NCI-H1092 treated with DMSO at 0.1 percent for 48 hours (cell line): ENCODE data around the gene SAFB.
"Not testable (repeated sequence)": the region's sequence is repeated elsewhere in the genome, so short reads cannot be mapped to it uniquely, and the experiment has no call there.

Experiments used
- DNase-seq: peaks from one replicate; lab custom pipeline; 2025; lab: John Stamatoyannopoulos, UW

SAFB gene

DNA sequence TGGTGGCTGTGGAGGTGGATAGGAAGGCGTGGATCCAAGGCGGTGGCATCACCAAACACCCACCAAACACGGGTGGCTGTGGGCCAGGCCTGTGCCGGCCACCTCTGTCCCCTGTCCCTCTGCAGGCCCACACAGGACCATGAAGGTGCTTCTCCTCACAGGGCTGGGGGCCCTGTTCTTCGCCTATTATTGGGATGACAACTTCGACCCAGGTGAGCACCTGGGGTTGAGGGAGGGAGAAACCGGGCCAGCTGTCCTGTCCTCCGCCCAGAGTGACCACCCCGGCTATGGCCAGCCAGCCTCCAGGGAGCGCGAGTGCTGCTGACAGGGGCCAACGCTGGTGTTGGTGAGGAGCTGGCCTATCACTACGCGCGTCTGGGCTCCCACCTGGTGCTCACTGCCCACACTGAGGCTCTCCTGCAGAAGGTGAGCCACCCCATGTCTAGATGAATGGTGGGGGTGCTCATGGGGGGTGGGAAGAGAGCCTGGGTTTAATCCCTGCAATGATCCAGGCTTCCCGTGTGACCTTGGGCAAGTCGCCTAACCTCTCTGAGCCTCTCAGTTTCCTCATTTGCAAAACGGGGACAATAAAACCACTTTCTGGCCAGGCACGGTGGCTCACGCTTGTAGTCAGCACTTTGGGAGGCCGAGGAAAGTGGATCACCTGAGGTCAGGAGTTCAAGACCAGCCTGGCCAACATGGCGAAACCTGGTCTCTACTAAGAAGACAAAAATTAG, 62.0 kb downstream of the SAFB start:
- DNase-seq = no peak

DNA sequence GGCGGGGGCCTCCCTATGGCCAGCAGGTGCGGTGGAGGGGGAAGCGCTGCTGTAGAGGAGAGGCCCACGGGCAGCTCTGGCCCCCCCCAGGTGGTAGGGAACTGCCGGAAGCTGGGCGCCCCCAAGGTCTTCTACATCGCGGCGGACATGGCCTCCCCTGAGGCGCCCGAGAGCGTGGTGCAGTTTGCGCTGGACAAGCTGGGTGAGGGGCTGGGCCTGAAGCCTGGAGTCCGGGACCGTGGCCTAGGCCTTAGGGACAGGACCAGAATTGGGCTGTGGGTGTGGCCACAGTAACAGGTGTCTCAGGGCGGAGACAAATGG, 63.4 kb downstream of the SAFB start:
- DNase-seq = no peak

DNA sequence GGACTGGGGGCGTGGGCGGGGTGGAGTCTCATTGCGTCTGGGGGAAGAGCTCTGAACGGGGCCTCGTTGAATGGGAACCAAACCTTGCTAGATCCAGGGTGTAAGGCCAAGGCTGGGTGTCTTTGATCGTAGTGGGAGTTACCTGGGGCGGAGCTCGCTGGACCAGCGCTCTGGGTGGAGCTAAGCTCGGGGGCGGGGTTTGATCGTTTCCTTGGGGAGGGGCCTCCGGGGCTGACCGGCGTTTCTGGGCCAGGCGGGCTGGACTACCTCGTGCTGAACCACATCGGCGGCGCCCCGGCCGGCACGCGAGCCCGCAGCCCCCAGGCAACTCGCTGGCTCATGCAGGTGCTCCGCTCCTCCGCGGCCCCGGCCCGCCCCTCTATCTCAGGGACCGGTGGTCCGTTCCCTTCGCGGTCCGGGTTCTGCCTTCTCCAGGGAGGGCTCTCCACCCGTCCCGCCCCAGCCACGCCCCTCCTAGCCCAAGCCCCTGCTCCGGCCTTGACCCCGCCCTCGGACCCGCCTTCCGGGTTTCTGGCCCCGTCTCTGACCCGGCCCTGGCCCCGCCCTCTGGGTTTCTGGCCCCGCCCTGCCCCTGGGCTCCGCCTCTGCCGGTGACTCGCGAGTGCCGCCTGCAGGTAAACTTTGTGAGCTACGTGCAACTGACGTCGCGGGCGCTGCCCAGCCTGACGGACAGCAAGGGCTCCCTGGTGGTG, 63.9 kb downstream of the SAFB start:
- DNase-seq = peak; percentile 91

DNA sequence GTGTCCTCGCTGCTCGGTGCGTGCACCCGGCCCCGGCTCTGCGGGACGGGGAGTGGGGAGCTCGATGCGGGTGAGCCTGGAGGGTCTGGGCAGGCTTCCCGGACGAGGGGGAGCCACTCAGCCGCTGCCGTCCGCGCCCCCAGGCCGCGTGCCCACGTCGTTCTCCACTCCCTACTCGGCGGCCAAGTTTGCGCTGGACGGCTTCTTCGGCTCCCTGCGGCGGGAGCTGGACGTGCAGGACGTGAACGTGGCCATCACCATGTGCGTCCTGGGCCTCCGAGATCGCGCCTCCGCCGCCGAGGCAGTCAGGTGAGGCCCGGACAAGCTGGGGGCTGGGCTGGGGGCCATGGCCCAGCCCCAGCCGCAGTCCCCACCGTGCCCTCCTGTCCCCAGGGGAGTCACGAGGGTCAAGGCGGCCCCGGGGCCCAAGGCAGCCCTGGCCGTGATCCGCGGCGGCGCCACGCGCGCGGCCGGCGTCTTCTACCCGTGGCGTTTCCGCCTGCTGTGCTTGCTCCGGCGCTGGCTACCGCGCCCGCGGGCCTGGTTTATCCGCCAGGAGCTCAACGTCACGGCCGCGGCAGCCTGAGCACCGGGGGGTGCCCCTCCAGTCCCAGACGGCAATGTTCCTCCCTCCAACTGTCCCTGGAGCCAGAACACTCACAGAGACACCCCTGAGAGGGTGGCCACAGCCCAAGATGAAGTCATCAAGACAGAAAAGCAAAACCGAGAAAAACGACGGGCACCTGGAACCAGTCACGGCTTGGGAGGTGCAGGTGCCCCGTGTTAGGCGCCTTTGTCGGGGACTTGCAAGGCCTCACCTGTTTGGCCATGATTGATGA, 64.7 kb downstream of the SAFB start:
- DNase-seq = no peak

DNA sequence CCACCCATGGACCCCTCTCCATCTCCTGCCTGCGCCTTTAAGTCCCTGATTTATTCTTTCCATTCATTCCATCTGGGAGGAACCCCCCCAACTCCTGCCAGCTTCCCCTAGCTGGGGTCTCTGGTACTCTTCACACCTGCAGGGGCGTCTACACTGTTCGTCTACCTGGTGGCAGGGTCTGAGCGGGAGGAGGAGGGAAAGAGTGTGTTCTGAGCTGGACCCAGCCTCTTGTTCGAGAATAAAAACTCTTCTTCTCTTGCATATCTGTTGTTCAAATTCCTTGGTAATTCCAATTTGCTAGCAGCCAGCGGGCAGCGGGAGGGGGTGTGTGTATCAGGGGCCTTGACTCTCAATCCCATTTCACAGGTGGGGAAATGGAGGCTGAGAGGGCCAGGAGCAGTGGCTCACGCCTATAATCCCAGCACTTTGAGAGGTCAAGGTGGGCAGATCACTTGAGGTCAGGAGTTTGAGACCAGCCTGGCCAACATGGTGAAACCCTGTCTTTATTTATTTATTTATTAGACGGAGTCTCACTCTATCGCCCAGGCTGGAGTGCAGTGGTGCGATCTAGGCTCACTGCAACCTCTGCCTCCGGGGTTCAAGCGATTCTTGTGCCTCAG, 65.5 kb downstream of the SAFB start:
- not testable (repeated sequence) for DNase-seq

DNA sequence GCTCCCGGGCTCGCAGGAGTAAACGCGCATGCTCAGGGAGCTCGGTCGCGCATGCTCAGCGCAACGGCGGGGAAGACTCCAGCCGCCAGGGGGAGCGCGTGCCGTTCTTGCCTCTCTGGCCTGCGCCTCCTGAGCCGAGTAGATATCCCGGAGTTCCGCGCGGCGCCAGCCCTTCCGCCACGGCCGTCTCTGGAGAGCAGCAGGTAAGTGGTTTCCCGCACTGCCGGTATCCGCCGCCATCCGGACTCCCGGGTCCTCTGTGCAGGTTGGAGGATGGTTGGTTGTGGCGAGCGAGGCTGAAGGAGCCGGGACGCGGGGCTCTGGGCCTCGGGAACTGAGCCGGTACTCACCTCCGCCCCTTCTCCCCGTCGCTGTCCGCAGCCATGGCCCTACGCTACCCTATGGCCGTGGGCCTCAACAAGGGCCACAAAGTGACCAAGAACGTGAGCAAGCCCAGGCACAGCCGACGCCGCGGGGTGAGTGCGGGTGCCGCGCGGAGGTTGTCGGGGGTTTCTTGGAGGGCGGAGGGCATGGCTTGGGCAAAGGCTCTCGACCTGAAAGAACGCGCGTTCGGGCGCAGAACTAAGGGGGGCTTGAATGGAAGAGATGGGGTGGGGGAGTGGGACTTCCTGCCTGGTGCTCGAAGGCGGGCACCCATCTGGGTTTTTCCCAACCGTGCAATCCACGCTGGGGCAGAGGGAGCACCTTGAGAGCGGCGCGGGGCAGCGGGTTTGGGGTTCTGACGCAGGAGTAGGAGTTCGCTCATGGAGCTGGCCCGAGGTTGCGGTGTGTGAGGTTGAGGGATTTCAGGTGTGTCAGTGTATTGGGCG, 67.5 kb downstream of the SAFB start, which contains the start of gene RPL36:
RPL36 (plus strand) TSS at position 171 of the 830 bp plus-strand sequence; CDS start at position 384, 213 bp downstream.
- DNase-seq = peak; percentile 96

DNA sequence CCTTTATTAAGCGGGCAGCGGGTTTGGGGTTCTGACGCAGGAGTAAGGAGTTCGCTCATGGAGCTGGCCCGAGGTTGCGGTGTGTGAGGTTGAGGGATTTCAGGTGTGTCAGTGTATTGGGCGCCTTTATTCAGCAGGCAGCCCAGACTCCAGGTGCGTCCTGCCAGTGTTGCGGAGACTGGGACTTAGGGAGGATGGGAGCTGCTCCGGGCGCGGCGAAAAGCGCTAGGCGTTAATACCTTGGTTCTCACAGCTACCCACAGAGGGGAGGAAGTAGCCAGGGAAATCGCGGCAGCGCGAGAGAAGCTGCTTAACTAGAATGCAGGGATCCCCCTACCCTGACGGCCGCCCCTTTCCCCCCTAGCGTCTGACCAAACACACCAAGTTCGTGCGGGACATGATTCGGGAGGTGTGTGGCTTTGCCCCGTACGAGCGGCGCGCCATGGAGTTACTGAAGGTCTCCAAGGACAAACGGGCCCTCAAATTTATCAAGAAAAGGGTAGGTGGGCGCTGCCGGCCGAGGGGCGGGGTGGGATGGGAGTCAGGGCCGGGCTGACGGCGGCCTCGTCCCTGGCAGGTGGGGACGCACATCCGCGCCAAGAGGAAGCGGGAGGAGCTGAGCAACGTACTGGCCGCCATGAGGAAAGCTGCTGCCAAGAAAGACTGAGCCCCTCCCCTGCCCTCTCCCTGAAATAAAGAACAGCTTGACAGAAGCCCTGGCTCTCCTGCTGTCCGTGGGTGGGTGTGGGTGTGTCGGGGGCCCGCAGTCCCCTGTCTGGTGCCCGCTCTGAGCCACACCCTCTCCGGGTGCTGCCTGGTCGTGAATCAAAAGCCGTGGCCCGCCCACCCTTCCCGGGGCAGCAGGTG, 68.3 kb downstream of the SAFB start:
- peak; percentile 16 for DNase-seq

DNA sequence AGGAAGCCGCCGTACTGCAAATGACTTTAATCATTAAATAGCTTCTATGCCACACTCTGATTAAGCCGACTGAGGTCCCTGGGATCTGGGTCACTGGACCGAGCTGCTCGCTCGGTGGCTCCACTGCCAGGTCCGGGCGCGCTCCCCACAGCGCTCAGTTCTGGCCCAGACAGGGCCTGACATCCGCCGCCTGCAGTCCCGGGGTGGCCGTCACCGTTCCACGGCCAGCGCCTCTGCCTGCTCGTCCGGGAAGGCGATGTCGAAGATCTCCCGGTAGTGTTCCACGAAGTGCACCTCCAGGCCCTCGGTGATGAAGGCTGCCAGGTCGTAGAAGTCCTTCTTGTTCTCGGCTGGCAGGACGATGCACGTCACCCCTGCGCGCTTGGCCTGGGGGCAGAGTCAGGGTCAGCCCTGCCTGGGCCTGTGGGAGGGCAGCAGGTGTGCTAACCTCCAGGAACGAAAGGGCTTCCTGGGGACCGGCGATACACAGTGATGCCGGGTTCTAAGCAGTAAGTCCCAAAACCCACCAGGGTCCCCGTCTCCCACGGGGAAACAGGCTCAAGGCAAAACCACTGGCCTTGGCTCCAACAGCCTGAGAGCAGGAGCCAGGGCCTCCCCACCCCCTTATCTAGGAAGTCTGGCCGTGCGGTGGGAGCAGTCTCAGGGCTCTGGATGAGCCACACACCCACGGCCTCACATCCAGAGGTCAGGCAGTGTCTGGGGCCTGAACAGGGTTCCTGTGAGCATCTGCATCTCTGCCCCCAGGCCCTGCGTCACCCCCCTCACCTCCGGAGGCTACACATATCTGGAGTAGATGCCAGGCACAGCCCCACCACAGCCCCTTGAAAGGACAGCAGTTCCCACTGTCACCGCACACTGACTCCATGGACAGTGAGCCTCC, 69.2 kb downstream of the SAFB start:
- DNase-seq = no peak

DNA sequence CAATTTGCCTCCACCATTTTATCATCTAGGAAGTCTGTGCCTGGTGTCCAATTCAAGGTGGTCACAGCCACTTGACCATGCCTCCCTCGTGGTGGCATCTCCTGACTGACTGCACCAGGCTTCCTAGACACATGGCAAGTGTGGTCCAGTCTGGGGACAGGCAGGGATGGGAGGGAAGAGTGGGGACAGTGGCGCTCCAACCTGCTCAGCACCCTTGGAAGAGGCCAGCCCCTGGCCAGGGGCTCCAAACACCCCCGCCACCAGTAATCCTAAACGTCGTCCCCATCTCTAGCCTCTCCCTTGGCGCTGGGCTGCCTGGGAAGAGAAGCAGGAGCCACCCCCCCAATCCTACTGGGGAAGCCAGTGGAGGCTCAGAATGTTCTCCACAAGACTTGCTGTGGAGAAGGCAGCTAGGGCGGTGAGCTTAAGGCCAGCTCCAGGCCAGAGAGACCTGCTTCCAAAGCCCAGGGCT, 69.9 kb downstream of the SAFB start:
- DNase-seq = no peak

DNA sequence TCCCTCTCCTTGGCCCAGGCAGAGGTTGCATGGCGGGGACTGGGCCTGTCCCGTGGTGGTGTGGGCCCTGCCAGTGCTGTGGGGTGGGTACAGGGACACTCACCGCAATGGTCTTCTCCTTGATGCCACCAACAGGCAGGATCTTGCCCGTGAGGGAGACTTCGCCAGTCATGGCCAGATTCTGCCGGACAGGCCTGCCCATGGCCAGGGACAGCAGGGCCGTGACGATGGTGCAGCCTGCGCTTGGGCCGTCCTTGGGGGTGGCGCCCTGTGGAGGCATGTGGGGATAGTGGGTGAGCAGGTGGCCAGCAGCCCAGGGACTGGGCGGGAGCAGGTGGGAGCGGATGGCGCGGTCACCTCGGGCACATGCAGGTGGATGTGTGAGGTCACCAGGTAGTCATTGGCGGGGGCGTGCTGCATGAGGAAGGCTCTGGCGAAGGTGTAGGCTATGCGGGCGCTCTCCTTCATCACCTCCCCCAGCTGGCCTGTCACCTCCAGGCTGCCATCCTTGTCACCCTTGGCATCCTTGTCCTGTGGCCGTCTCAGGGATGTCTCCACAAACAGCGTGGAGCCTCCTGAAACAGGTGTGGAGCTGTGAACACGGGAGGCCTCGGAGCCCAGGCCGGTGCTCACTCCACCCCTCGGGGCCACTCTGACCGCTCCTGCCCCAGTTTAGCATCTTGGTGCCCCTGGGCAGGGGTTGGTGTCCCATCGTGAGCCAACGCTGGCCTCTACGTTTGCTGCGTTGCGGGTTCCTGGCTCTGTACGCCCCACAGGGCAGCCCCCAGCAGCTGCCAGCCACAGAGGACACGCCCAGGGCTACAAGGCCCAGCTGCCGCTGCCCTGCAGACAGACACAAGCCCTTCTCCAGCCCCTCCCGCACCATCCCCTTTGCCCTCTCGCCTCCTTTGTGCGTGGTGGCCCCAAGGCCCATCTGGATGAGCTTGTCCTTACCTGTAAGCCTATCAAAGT, 70.6 kb downstream of the SAFB start:
- no peak for DNase-seq

DNA sequence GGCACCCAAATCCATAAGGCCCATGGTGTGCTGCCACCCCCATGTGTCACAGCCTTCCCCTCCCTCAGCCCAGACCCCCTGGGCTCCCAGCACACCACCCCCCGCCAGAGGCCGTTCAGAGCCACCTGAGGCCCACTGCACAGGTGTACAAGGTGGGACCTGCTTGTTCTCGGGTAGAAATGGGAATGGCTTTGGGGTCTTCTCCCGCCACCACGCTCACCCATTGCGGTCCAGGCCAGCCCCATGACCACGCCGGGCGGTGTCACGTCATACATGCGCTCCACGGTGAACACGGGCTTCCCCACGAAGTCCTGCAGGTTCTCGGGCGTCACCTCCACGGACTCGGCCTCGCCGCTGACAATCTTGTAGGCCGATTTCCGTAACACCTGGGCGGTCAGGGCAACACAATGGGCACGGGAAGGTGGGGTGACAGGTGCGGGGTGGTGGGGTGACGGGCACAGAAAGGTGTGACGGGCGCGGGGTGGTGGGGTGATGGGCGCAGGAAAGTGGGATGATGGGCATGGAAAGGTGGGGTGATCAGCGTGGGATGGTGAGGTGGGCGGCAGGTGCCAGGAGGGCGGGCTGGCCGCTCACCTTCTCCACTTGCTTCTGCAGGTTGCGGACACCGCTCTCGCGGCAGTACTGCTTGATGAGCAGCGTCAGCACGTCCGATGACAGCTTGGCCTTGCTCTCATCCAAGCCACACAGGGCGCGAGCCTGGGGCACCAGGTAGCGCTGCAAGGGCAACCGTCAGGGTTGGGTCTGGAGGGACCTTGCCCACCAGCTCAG, 71.5 kb downstream of the SAFB start:
- DNase-seq = no peak

DNA sequence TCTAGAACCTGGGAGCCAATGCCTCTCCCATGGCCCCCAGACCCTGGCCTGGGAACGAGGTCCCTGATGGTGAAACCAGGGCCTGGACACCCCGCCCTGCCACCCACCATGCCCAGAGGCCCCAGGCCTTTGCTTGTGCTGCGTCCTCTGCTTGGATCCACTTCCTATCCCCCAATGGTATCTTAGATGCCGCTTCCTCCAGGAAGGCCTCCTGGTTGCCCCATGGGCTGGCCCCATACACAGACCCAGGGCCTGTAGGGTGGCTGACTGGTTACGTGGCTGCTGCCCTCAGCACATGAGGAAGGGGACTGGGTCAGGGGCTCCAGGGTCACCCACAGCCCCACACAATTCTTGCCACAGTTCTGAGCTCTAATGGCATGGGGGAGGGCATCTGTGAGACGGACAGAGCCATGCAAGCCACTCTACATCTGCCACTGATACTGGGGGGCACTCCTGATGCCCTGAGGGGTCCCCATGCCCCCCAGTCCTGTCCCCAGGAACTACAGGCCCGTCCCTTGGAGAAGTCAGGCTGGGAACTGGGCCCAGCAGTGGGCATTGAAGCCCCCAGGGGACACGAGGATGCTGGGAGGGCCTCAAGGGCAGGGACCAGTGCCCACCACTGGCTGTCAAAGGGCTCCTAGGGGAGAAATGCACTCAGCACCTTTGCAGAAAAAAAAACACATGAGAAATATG, 72.2 kb downstream of the SAFB start:
- DNase-seq = no peak

DNA sequence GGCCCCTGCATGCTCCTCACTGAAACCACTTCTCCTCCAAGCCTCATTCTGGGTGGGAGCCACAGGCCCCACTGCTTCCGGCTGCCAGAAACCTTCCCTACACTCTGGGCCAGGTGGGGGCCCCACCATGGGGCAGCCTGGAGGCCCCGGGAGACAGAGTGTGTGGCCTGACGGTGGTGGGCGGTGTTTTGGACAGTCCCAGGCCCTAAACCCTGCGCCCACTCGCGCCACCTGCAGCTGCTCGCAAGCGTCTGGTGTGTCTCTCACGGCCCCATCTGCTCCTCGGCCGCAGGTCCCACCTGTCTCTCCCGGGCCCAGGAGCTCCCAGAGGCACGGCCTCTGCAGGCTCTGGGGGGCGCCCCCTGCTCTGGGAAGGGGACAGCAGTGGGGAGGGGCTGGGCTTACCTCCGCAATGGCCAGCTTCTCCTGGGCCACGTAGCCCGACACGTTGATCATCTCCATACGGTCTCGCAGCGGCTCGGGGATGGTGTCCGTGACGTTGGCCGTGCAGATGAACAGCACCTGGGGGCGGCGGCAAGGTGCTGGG, 72.8 kb downstream of the SAFB start:
- no peak for DNase-seq

DNA sequence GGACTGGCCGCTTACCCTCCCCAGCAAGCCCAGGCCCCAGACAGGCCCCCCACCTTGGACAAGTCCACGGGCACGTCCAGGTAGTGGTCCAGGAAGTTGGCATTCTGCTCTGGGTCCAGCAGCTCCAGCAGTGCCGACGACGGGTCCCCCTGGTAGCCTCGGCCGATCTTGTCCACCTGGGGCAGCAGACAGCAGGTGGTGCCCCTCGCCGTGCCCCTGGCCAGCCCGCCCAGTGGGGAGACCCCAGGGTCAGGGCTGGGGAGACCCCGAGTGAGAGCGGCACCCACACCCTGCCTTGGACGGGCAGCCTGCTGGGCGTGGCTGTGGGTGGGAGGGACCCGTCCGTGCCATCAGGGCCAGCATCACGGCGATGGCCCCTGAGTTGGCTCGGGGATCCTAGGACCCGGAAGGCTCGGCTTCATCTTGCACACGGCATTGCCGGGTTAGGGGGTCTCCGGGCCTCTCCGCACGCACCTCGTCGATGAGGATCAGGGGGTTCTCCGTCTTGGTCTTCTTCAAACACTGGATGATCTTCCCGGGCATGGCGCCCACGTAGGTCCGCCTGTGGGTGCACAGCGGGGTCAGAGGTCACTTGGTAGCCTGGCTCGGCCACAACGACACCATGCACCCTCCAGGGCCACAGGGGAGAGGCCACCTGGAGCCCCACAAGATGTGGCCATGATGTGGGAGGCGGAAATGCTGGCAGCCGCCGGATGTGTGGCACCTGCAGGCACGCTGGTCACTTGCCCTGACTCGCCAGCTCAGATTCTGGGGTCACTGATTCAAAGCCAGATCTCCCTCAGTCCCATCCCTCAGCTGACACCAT, 73.5 kb downstream of the SAFB start:
- DNase-seq = no peak
